PFSK-1 (cell line): Measurements from ENCODE around the gene LINGO4.

Experiments
- FOXP2 ChIP-seq: optimal IDR thresholded peaks from 2 replicates; pipeline ENCODE3; 2011; ENCODE audit warnings: borderline replicate concordance, control low read depth, inconsistent platforms; ENCODE audit not compliant: insufficient read depth; ENCODE audit errors: extremely low read length, extremely low read depth
- POLR2AphosphoS5 ChIP-seq: IDR thresholded peaks from 2 replicates; pipeline ENCODE4 v1.6.1; 2012; ENCODE audit warnings: low read depth, mild to moderate bottlenecking, control low read depth, low read length, moderate library complexity
- SIN3A ChIP-seq: IDR thresholded peaks from 2 replicates; pipeline ENCODE4 v1.6.1; 2012; ENCODE audit warnings: mild to moderate bottlenecking, low read length, moderate library complexity, borderline replicate concordance; ENCODE audit not compliant: insufficient read depth
- TAF1 ChIP-seq: IDR thresholded peaks from 2 replicates; pipeline ENCODE4 v1.6.1; 2012; ENCODE audit warnings: low read length, control low read depth, borderline replicate concordance; ENCODE audit not compliant: insufficient read depth
- TF ChIP-seq, protein P1 (sequence below), 2 experiments: IDR thresholded peaks; 2 replicates each; pipeline versions ENCODE4 v1.6.1 to v1.8.0; 2011 to 2012; ENCODE audit warnings: low read depth in 2 of 2, low read length in 2 of 2, control low read depth in 1 of 2, inconsistent platforms in 1 of 2, mild to moderate bottlenecking in 1 of 2, moderate library complexity in 1 of 2; ENCODE audit not compliant: insufficient read depth in 1 of 2

Gene LINGO4

DNA sequence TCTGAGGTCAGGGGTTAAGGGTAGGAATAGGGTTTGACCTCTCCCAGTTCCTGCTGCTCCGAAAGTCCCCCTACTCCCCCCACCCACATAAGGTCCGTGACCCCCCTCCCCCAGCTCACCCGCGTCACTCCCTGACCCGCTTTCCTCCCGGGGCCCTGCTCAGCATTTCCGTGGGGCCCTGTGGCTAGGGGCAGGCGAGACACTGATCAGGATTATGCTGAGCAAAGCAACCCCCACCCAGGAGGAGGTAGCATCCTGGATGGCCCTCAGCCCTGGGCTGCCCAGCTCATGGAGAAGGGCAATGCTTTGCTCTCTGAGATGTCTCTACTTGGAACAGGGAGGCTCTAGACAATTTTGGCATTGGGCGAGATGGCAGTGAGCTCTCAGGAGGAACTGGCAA, 22.6 kb upstream of the LINGO4 start:
- TF ChIP-seq, protein P1, sequence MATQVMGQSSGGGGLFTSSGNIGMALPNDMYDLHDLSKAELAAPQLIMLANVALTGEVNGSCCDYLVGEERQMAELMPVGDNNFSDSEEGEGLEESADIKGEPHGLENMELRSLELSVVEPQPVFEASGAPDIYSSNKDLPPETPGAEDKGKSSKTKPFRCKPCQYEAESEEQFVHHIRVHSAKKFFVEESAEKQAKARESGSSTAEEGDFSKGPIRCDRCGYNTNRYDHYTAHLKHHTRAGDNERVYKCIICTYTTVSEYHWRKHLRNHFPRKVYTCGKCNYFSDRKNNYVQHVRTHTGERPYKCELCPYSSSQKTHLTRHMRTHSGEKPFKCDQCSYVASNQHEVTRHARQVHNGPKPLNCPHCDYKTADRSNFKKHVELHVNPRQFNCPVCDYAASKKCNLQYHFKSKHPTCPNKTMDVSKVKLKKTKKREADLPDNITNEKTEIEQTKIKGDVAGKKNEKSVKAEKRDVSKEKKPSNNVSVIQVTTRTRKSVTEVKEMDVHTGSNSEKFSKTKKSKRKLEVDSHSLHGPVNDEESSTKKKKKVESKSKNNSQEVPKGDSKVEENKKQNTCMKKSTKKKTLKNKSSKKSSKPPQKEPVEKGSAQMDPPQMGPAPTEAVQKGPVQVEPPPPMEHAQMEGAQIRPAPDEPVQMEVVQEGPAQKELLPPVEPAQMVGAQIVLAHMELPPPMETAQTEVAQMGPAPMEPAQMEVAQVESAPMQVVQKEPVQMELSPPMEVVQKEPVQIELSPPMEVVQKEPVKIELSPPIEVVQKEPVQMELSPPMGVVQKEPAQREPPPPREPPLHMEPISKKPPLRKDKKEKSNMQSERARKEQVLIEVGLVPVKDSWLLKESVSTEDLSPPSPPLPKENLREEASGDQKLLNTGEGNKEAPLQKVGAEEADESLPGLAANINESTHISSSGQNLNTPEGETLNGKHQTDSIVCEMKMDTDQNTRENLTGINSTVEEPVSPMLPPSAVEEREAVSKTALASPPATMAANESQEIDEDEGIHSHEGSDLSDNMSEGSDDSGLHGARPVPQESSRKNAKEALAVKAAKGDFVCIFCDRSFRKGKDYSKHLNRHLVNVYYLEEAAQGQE (IDR thresholded peaks at IDR 0.05; ENCODE audit: insufficient read depth in 1 of 2, low read depth in 2 of 2, low read length in 2 of 2): no peak
- no peak for TF ChIP-seq SIN3A
- no peak for TF ChIP-seq POLR2AphosphoS5
- TF ChIP-seq TAF1: no peak
- TF ChIP-seq FOXP2: no peak

DNA sequence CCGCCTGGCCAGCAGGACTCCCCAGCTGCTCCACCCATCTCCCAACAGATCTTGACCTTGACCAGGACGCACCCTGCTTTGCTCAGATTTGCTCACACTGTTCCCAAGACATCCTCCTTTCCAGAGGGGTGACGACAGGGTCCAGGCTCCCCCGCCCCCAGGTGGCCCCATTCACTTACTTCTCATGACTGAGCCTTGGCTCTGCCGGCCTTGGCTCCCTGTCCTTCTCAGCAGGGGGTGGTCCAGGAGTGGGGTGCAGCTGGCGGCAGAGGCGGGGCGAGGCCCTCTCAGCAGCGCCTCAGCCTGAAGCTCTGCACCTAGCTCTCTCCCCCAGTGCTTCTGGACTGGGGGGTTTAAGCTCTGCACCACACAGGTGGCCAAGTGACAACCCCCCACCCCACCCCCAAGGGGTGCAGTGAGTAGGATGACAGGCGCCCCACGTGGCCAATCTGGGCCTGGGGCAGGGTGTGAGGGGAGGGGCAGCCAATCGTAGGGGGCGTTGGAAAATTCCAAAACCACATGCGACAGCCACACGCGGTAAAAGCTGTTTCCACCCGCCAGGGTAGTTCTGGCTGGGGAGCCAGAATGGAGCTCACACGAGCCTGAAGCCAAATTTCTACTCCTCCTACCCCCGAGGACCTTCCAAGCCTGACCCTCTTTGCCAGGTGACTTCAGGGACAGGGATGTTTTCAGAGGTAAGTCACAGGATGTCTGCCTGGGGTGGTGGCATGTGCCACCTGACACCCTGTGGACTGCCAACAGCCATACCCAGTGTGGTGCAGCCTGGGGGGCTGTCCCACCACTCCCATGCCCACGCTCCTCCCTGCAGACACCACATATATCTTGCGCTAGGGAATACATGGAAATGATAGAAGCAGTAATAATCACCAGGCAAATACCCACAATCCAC, 20.8 kb upstream of the LINGO4 start:
- TF ChIP-seq POLR2AphosphoS5 (no peak), SIN3A (no peak), TAF1 (no peak), FOXP2 (no peak)
- TF ChIP-seq, protein P1 (IDR thresholded peaks at IDR 0.05; ENCODE audit: insufficient read depth in 1 of 2, low read depth in 2 of 2, low read length in 2 of 2): no peak

DNA sequence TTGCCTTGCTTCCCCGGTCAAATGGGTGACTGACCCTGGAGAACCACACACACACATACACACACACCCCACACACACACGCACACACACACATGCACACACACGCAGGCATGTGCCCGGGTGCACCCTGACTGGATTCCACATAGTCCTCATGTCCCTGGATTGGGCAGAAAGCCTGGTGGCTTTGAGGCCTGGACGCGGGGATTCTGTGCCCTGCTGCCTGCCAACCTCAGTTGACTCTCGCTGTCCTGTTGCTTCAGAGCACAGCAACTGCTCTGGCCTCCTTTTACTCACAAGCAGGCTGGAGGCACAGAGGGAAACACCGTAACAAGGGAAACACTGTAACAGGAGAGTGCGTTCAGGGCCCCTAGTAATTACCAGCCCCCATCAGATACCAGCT, 20.0 kb upstream of the LINGO4 start:
- TF ChIP-seq FOXP2 (no peak), POLR2AphosphoS5 (no peak), SIN3A (no peak), TAF1 (no peak)
- TF ChIP-seq, protein P1 (IDR thresholded peaks at IDR 0.05; ENCODE audit: insufficient read depth in 1 of 2, low read depth in 2 of 2, low read length in 2 of 2): no peak

DNA sequence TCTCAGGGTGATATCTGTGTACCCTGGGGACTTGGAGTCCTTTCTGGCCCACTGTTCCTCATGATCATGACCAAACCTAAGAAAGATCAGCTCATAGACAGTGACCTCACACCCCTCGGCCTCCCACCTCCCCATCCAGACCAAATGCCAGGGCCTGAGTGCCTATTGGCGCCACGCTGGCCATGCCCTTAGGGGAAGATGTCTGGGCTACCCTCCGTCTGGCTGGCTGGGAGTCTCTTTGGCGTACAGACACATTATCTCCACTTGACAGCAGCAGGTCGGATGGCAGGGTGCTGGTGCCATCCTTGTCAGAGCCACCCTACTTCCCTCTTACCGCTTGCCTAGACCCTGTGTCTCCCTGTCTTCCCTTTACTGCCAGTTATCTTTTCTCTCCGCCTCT, 18.0 kb upstream of the LINGO4 start:
- TF ChIP-seq FOXP2 (no peak), TAF1 (no peak), POLR2AphosphoS5 (no peak), SIN3A (no peak)
- TF ChIP-seq, protein P1 (IDR thresholded peaks at IDR 0.05; ENCODE audit: insufficient read depth in 1 of 2, low read depth in 2 of 2, low read length in 2 of 2): no peak
